HG03025 (cell line): ENCODE measurements around the gene MKRN1.
"Not testable (repeated sequence)": the region's sequence is repeated elsewhere in the genome, so short reads cannot be mapped to it uniquely, and the experiment has no call there.

Experiments
- ATAC-seq: cut with Tn5 transposase; IDR thresholded peaks from one replicate; pipeline ENCODE4 v1.9.1; 2021; ENCODE audit warnings: mild to moderate bottlenecking, moderate library complexity; ENCODE audit not compliant: unreplicated experiment, low FRiP score

The MKRN1 gene

DNA sequence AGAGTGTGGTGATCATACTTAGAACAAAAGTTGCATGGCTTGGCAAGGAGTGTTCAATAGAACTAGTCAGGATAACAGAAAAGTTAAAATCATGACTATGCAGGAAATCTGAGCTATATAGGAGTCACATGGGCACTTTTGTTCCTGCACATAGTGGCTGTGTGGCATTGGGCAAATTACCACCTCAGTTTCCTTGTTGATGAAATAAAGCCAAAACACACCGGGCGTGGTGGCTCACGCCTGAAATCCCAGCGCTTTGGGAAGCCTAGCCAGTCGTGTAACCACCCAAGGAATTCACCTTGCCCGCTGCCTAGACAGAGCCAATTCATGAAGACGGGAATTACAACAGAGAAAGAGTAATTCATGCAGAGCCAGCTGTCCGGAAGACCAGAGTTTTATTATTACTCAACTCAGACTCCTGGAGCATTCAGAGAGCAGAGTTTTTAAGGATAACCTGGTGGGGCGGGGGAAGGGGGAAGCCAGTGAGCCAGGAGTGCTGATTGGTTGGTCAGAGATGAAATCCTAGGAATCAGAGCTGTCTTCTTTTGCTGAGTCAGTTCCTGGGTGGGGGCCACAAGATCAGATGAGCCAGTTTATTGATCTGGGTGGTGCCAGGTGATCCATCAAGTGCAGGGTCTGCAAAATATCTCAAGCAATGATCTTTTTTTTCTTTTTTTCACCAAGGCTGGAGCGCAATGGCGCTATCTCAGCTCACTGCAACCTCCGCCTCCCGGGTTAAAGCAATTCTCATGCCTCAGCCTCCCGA, 6.4 kb upstream of the MKRN1 start:
- no peak for ATAC-seq

DNA sequence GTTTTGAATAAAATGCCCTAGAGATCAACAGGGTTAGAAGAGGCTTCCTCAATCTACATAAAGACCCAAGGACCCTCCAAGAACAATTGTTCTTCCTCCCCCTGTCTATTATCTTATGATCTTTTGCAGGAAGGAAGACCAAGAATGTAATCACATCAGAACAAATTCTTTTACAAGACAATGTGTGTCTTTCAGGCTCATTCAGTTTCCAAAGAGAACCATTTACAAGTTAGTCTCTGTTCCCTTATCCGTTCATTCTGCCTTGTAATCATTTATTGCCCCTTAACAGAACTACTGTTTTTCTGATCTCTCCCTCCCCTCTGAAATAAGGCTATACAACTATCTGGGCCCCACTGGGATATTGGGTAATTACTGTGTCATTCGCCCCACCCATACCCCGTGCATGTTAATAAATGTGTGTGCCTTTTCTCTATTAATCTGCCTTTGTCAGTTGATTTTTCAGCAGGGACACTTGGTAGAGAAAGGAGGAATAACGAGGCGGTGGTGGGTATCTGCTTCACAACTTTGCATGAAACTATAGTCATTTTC, 5.7 kb upstream of the MKRN1 start:
- ATAC-seq = no peak

DNA sequence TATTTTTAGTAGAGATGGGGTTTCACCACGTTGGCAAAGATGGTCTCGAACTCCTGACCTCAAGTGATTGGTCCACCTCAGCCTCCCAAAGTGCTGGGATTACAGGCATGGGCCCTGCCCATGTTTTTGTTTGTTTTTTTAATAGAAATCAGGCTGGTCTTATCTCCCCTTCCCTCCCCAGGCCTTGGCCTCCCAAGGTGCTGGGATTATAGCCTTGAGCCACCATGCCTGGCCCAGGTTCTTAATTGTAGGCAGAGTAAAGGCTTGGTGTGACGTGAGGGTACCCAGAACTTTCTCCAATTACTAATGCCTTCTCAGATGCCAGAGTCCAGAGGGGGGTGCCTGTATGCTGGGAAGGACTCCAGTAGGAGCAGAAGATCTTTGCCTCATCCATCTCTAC, 5.2 kb upstream of the MKRN1 start:
- no peak for ATAC-seq

GRCh38 chr7:140479739-140480084, 407 bp upstream of the MKRN1 start:
- peak; percentile 1 for ATAC-seq

DNA sequence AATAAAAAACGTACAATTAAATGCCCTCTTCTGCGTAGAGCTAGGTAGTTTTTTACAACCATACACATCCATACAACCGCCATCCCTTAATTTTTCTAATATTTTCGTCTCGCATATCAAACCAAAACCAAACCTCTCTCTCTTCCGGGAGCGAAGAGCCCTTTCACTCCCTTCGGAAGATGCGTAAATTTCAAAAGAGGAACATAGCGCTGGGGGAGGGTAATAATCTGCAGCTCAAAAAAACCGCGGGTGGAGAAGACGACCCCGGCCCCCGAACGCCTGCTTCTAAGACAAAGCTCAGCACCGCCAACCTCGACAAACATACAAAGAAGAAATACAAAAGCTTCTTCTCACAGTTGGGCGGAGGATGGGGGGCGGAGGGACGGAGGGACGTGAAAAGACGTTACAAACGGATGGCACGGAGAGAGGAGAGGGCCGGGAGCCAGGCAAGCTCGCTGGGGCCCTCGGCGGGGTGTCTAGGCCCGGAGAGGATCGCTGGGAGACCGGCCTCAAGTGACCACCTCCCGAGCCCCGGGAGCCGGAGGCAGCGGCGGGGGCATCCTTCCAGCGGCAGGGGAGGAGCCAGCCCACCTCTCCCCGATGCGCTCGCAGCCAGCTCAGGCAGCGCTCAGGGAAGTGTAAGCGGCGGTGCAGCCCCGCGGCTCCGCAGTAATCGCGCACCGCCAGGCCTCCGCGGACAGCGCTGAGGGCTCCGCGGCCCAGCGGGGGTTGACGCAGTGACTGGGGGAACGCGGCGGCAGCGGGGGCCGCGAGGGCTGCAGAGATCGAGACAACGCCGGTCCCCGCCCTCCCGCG, 851 bp downstream of the MKRN1 start:
- ATAC-seq = peak; percentile 29

- no peak for ATAC-seq
Measured at GRCh38 chr7:140476698-140477261, 2.5 kb downstream of the MKRN1 start.

DNA sequence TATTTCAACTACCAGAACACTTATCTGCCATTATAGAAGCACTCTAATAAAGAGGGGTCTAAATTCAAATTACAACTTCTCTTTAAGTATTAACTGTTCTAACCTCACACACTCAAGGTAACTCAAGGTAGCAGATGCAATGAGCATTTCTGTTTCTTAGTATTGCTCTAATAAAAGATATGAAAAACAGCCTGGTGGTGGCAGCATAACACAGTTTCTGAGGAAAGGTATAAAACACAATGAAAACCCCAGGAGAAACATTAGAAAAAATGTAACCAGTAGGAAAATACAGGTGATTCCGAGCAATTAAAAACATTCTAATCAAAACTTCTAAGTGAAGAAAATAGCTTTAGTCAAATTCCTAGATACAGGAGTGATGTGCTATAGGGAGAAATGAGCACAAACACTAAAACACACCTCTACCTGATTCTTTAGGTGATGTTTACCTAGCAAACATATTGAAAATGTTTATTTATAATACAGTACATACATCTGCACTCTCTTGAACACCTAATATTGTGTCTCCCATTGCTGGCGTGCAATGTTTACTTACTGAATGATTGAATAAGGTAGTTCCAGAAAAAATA, 3.5 kb downstream of the MKRN1 start:
- no peak for ATAC-seq

DNA sequence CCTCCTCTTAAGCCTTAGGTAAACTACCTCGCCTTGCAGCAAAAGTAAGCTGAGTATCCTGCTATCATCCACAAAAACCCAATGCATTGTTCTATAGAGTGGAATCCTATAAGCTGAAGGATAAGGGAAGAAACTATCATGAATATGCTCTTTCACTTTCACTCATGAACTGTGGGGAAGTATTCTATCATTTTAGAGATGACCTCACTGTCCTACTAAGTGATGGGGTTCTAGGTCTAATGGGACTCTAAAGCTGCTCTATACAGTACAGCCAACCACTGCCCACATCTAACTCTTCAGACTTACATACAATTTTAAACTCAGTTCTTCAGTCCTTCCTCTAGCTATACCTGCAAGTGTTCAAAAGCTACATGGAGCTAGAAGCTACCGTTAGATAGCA, 16.2 kb downstream of the MKRN1 start:
- ATAC-seq = no peak

DNA sequence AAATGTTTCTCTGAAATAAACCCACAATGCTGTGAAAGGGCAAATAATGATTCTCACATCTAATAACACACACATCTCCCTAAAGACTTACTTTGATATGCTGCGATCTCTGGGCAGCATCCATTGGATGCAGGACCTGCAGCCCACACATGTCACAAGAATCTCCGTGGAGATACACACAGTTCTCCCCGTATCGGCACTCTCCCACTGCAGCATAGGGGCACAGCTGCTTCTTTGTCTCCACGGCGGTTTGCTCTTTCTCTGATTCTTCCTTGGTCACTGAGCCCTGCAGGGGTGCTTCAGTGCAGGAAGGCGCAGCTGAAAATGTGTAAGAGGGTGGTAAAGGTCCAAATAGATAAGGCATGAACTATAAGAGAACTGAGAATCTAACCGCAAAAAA, 20.4 kb downstream of the MKRN1 start:
- ATAC-seq = no peak

- ATAC-seq = no peak
Measured at GRCh38 chr7:140458201-140458600, 21.1 kb downstream of the MKRN1 start.

GRCh38 chr7:140456551-140457051, 22.7 kb downstream of the MKRN1 start:
- ATAC-seq = no peak

- ATAC-seq = no peak
Measured at GRCh38 chr7:140455743-140456142, 23.6 kb downstream of the MKRN1 start.

GRCh38 chr7:140454657-140455015, 24.7 kb downstream of the MKRN1 start:
- ATAC-seq = no peak

GRCh38 chr7:140453785-140454656, 25.3 kb downstream of the MKRN1 start:
- ATAC-seq = not testable (repeated sequence)

DNA sequence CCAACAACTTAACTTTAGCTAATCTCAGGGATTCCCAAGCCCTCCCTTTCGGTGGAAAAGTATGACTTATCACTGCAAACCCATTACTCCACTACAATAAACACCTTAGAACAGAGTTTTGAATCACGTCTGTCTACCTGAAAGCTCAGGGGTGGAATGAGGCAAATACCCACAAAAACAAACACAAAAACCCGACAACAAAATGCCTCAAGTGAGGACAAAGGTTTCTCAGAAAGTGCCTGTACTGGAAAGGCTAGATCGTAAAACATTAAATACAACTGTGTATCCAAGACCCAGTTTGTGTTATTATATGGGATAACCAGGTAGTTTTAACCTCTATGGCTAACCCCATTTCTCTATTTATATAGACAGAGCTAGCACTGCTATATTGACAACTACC, 26.0 kb downstream of the MKRN1 start:
- ATAC-seq = no peak

- ATAC-seq = no peak
Measured at GRCh38 chr7:140451716-140452115, 27.6 kb downstream of the MKRN1 start.

DNA sequence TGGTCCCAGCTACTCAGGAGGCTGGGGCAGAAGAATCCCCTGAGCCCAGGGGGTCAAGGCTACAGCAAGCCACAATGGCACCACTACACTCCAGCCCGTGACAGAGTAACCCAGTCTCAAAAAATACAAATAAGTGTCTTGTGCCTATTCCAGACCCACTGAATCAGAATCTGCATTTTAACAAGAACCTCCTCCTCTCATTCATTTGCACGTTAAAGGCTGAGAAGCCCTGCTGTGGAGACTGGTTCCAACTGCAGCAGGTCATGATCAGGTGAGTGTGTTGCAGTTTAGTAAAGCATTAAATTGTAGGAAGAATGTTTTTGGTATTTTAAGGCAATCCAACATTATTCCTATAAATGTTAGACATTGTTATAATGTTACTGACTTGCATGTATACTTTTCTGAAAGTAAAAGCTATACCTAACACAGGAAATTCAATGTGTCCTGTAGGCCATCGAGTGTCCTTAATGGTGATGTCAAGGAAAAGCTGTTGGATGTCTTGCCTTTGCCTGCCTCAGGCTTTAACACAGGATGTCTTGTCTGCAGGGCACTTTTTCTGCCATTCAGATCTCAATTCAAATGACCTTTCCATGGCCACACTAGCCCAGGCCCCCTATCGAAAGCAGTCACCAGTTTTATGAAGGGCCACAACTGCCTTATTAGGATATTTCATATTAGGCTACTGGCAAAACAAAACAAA, 30.4 kb downstream of the MKRN1 start:
- ATAC-seq = no peak

GRCh38 chr7:140447841-140448240, 31.5 kb downstream of the MKRN1 start:
- ATAC-seq = no peak

DNA sequence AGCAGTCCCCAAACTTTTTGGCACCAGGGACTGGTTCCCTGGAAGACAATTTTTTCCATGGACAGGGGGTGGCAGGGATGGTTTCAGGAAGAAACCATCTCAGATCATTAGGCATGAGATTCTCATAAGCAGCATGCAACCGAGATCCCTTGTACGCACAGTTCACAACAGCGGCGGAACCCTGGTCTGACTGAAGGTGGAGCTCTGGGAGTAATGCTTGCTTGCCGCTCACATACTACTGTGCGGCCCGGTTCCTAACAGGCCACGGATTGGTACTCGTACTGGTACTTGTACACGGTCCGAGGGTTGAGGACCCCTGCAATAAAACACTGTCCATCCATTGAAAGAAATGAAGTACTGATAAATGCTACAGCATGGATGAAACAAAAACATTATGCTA, 32.8 kb downstream of the MKRN1 start:
- ATAC-seq = no peak
